BJ (cell line): ENCODE measurements around the gene LILRA1. TPM values are rescaled to one million over a fixed set of nuclear protein-coding genes. Genes with fewer than 3 reads are reported as not detected.
"Not testable (repeated sequence)": the region's sequence is repeated elsewhere in the genome, so short reads cannot be mapped to it uniquely, and the experiment has no call there.

Experiments used
- CTCF ChIA-PET: fragments of 350-600 bp; formaldehyde crosslinking; extraction: SDS; loops from one replicate; lab custom pipeline; 2021; ENCODE audit warnings: antibody characterized with exemption, inconsistent platforms; lab: Yijun Ruan, JAX
- POLR2A ChIA-PET: fragments of 300-600 bp; sonication (Branson Sonifier 250); formaldehyde crosslinking; extraction: SDS; loops from one replicate; lab custom pipeline; 2021; ENCODE audit warnings: antibody characterized with exemption; lab: Charles Lee
- DNase-seq: peaks from one replicate; pipeline ENCODE4 v3.0.0-alpha.2; 2011; ENCODE audit warnings: low read depth
- H3K27me3 ChIP-seq: 2 replicates; pipeline ENCODE4 v1.6.0; 2011; ENCODE audit warnings: low read length; ENCODE audit not compliant: control insufficient read depth, insufficient read depth
- H3K36me3 ChIP-seq: 2 replicates; pipeline ENCODE4 v1.5.1; 2011; ENCODE audit warnings: low read length; ENCODE audit not compliant: control insufficient read depth, insufficient read depth
- H3K4me3 ChIP-seq: 2 replicates; pipeline ENCODE4 v1.5.1; 2011; ENCODE audit warnings: low read depth, mild to moderate bottlenecking, control low read depth, low read length
- polyA plus RNA-seq: library from polyadenylated mRNA; depleted of rRNA; stranded (reverse); fragments of >200 nt; gene quantifications from 2 replicates; pipeline ENCODE4 v1.2.3, GENCODE V29; 2011
- TF ChIP-seq, protein P1 (sequence below): IDR thresholded peaks from 2 replicates; pipeline ENCODE4 v1.5.1; 2011; ENCODE audit warnings: low read depth, mild to moderate bottlenecking, control low read depth, inconsistent platforms, low read length, moderate library complexity; ENCODE audit not compliant: insufficient read depth

The LILRA1 gene
- polyA plus RNA-seq, 1 experiment = not detected

DNA sequence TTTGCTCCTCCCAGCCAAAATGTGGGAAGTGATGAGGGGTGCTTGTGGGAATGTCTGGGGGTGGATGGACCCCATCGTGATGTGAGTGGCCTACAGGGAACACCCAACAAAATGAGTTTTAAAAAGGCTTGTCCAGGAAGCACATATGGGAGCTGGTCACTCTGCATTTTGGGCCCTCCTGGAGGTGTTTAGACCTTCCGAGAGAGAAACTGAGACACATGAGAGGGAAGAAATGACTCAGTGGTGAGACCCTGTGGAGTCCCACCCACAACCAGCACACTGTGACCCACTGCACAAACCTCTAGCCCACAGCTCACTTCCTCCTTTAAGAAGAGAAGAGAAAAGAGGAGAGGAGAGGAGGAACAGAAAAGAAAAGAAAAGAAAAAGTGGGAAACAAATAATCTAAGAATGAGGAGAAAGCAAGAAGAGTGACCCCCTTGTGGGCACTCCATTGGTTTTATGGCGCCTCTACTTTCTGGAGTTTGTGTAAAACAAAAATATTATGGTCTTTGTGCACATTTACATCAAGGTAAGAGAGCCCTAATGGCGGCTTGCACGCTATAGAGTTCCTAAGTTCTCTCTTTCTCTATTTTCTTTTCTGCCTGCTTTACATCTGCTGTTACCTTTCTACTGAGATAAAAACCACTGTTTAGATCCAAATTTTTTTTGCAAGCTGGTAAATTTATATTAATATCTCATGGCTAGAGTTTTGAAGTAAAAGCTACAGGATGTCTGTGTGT is 23.6 kb downstream of the LILRA1 start:
- H3K36me3 ChIP-seq = no peaks in the 10 kb centered on the region
- POLR2A ChIA-PET = no interaction called here

DNA sequence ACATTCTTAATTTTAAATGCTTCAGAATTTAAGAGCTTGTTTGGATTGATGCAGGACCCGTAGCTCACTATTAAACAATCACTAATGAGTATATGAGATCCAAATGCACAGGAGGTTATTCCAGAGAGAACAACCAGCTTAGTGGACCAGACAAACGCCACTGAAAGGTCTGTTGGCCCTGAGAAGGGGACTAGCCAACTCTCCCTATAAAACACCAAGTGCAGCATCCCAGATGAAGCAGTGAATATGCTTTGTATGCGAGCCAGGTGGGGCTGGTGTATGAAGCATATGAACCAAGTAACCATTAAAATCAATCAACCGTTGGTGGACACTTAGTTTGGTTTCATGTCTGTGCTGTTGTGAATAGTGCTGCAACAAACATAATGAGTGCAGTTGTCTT is 27.0 kb downstream of the LILRA1 start:
- TF ChIP-seq, protein P1, sequence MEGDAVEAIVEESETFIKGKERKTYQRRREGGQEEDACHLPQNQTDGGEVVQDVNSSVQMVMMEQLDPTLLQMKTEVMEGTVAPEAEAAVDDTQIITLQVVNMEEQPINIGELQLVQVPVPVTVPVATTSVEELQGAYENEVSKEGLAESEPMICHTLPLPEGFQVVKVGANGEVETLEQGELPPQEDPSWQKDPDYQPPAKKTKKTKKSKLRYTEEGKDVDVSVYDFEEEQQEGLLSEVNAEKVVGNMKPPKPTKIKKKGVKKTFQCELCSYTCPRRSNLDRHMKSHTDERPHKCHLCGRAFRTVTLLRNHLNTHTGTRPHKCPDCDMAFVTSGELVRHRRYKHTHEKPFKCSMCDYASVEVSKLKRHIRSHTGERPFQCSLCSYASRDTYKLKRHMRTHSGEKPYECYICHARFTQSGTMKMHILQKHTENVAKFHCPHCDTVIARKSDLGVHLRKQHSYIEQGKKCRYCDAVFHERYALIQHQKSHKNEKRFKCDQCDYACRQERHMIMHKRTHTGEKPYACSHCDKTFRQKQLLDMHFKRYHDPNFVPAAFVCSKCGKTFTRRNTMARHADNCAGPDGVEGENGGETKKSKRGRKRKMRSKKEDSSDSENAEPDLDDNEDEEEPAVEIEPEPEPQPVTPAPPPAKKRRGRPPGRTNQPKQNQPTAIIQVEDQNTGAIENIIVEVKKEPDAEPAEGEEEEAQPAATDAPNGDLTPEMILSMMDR = no peak
- H3K4me3 ChIP-seq = no peak overlapping the region
- ChIA-PET CTCF (no interaction called here), POLR2A (no interaction called here)
- no peaks in the 10 kb centered on the region for H3K27me3 ChIP-seq
- no peaks in the 10 kb centered on the region for H3K36me3 ChIP-seq
- no peak for DNase-seq

More for the DNA sequence above, 23.6 kb downstream of the LILRA1 start:
- CTCF ChIA-PET = interaction anchor here (1.2 kb wide), 1 partner anchor 59 kb away, joined by 3 read pairs; no protein-coding TSS in a partner anchor
- TF ChIP-seq, protein P1 = no peak
- no peak for DNase-seq
- no peaks in the 10 kb centered on the region for H3K27me3 ChIP-seq
- no peak overlapping the region for H3K4me3 ChIP-seq

DNA sequence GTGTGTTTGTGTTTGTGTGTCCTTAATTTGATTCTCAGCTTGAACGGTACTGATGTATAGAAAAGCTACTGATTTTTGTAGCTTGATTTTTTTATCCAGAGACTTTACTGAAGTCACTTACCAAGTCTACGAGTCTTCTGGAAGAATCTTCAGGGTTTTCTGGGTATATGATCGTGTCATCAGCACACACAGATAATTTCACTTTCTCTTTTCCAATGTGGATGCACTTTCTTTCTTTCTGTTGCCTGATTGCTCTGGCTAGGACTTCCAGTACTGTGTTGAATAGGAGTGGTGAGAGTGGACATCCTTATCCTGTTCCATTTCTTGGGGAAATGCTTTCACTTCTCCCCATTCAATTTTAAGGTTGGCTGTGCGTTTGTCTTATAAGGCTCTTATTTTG is 29.0 kb downstream of the LILRA1 start:
- no peak for DNase-seq
- ChIA-PET CTCF (no interaction called here), POLR2A (no interaction called here)
- Histone ChIP-seq H3K36me3 (no peaks in the 10 kb centered on the region), H3K4me3 (no peak overlapping the region), H3K27me3 (no peaks in the 10 kb centered on the region)
- TF ChIP-seq, protein P1 = no peak

DNA sequence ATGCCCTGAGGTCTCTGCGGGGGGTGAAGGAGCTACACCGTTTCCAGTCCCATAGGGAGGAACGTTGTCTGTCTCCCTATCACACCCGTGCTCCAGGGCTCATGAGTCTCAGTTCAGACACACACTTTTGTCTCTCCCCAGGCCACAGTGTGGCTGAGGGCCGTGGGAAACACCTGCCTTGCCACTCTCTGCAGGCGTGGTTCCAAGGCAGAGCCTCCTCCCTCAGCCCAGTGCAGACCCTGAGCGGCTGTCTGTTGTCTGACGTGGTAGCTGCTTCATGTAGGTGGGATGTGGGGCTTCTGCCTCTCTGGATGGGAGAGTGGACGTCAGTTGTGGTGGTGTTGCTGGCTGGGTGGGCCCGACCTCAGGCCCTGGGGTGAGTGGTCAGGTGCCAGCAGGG is 30.8 kb downstream of the LILRA1 start:
- CTCF ChIA-PET, H3K4me3 ChIP-seq, POLR2A ChIA-PET, DNase-seq, H3K36me3 ChIP-seq, H3K27me3 ChIP-seq: not testable (repeated sequence)

DNA sequence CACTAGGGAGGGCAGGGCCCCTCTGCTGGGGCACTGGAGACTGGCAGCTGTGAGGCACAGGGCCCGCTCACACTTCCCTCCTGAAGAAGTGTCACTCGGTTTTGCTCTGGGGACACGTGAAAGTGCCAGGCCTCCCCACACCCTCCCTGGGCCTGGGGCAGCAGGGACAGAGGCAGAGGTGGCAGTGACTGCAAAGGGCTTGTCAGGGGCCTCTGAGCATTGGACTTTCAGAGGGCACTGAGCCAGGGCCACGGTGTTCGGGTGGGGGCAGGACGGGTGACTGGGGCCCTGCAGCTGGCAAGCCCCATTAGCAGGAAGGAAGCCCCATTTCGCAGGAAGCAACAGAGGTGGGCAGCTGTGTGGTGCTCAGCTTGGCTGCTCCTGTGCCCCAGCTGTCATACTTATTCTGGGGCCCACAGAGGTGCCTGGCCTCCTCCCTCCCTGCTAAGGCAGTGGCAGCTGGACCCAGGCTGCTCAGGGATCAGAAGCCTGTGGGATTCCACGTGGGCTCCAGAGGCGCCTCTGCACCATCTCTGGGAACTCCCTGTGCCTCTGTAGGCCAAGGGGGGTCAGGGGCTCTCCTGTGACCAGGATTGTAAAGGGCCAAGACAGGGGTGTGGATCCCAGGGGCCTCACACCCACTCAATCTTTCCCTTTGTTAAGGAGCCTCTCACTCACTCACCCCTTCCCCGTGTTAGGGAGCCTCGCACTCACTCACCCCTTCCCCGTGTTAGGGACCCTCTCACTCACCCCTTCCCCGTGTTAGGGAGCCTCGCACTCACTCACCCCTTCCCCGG is 31.7 kb downstream of the LILRA1 start:
- H3K36me3 ChIP-seq, POLR2A ChIA-PET, CTCF ChIA-PET, H3K4me3 ChIP-seq, DNase-seq, H3K27me3 ChIP-seq: not testable (repeated sequence)

DNA sequence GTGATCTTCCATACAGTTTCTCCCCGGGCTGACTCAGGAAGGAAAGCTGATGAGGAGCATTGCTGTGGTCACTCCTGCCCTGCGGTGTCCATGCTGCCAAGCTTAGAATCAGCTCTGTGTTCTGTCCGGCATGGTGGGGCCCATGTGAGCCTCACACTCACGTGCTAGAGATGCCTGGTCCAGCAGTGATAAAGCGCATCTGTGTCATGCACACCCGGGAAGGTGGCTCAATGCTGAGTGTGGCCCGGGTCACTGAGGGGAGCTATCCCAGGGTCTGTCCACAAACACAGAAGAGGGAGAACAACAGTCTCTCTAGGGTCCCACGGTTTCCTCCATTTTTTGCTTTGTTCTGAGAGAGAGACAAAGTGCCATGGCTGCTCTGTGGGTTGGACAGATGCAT is 33.3 kb downstream of the LILRA1 start:
- no peaks in the 10 kb centered on the region for H3K36me3 ChIP-seq
- ChIA-PET CTCF (no interaction called here), POLR2A (no interaction called here)
- no peak for DNase-seq
- H3K27me3 ChIP-seq = no peaks in the 10 kb centered on the region
- TF ChIP-seq, protein P1 = no peak
- no peak overlapping the region for H3K4me3 ChIP-seq

DNA sequence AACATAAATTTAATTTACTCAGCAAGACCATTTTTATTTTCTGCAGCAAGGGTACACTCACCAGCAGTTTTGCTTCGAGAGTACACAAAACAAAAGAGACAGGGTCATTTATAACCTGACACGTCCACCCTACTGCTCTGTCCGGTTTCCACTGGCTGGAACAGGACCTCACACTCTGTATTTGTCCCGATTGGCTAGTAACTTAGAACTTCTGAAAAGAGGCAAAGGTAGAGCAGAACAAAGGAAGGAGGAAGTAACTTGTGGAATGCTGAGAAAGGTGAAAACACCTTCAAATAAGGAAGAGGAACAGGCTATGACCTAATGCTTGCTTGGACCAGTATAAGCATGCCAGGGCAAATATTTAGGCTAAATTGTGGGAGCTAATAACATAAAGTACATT is 34.5 kb downstream of the LILRA1 start:
- DNase-seq, H3K36me3 ChIP-seq, CTCF ChIA-PET, POLR2A ChIA-PET, H3K4me3 ChIP-seq, H3K27me3 ChIP-seq: not testable (repeated sequence)

DNA sequence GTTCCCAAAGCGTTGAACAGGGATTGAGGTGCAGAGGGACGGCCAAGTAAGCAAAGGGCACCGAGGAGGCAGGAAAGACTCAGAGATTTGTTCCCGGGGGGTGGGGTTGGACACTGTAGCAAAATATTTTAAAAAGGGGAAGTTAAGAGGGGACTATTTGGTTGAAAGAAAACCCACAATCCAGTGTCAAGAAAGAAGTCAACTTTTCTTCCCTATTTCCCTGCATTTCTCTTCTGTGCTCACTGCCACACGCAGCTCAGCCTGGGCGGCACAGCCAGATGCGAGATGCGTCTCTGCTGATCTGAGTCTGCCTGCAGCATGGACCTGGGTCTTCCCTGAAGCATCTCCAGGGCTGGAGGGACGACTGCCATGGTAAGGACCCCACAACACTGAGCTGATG is 36.8 kb downstream of the LILRA1 start, which contains the start of gene LILRB1:
TSS of gene LILRB1 (plus strand) at position 223 of the 400 bp plus-strand sequence. CDS start 590 bp downstream, outside the sequence.
- CTCF ChIA-PET = not testable (repeated sequence)

More for the DNA sequence above, 36.8 kb downstream of the LILRA1 start, which contains the start of gene LILRB1:
- H3K36me3 ChIP-seq, DNase-seq, H3K27me3 ChIP-seq, POLR2A ChIA-PET, H3K4me3 ChIP-seq: not testable (repeated sequence)
